HG02642 (cell line): ENCODE results near the gene KSR1.
"Not testable (repeated sequence)": the region's sequence is repeated elsewhere in the genome, so short reads cannot be mapped to it uniquely, and the experiment has no call there.

Experiments used
- ATAC-seq: cut with Tn5 transposase; IDR thresholded peaks from one replicate; pipeline ENCODE4 v1.9.1; 2021; ENCODE audit warnings: mild to moderate bottlenecking; ENCODE audit not compliant: unreplicated experiment, poor library complexity

Gene KSR1

DNA sequence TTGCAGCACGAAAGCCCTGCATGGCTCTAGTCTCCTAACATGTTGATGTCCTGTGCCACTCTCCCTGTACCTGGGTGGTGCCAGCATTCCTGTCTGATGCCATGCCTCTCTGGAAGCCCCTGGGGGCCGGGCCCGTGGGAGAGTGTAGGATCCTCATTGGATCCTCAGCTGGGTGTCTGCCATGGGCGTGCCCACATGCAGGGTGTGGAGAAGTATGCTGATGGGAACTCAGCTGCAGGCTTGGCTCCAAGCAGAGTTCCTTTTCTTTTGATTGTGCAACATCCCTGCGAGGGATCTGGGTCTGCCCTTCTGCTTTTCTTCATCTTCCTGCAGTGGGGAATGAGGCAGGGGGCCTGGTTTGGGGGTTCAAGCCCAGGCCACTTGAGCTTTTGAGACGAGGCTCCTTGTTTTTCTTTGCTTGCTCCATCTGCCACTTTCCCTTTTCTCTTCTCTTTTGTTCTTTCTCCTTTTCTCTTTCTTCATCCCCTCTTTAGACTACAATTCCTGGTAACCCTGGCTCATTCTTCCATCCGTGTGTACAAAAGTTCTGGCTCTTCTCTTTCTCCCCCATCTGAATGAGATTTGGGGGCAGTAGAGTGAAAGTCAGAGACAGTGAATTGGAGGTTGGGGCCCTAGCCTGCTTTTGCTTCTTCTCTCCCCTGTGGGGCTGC, 32.9 kb downstream of the KSR1 start:
- ATAC-seq = no peak

GRCh38 chr17:27490391-27490790, 34.1 kb downstream of the KSR1 start:
- no peak for ATAC-seq

GRCh38 chr17:27491713-27492190, 35.5 kb downstream of the KSR1 start:
- ATAC-seq = no peak

DNA sequence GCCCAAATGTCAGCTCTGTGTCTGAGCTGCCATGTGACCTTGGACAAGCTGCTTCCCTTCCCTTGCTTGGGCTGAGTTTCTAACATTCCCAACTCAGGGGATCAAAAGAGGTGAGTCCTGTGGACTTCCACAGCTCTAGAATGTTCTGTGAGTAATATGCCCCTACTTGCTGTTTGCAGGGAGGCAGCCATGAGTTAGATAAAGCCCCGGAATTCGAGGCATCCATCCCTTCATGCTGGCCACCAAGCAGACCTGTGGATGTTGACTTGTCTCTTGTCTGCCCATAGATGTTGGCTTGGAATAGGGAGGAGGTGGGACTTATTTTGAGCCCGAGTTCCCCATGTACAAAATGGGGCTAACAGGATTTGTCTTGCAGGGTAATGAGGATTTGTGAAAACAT, 36.2 kb downstream of the KSR1 start:
- no peak for ATAC-seq

DNA sequence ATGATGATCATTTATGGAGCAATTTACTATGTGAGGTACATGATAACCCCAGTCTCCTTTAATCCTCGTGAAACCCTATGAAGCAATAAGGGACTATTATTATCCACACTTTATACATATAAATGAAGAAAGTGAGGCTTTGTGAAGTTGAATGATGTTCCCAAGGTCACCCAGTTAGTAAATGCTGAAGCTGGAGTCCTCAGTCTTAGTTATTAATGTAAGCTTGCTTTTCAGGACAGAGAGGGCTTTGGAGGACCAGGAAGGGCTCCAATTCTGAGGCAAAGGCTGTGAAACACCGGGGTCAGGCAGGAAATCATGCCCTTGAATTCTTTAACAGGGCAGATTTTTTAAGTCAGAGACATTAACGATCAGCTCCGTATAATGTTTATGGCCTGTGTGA, 36.8 kb downstream of the KSR1 start:
- ATAC-seq = no peak

GRCh38 chr17:27494192-27495091, 38.2 kb downstream of the KSR1 start:
- no peak for ATAC-seq

DNA sequence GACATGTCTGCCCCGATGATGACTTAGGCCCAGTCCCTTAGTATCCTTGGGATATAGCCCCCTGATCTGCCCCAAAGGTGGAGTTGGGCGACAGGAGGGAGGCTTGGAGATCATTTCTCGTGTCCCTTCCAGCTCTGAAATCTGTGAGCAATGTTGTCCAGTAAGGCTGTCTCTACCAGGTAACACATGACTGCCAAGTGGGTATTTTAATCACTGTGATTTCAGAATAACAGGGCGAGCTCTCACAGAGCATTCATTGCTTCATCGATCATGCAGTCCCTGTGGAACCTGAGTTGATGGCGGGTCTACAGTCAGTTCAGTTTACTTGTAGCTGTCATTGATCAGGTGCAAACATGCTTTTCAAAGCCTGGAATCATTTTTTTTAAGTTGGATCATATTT, 39.2 kb downstream of the KSR1 start:
- no peak for ATAC-seq

- ATAC-seq = peak; percentile 40
Measured at GRCh38 chr17:27496005-27496404, 39.8 kb downstream of the KSR1 start.

GRCh38 chr17:27496437-27496943, 40.2 kb downstream of the KSR1 start:
- peak; percentile 54 for ATAC-seq

DNA sequence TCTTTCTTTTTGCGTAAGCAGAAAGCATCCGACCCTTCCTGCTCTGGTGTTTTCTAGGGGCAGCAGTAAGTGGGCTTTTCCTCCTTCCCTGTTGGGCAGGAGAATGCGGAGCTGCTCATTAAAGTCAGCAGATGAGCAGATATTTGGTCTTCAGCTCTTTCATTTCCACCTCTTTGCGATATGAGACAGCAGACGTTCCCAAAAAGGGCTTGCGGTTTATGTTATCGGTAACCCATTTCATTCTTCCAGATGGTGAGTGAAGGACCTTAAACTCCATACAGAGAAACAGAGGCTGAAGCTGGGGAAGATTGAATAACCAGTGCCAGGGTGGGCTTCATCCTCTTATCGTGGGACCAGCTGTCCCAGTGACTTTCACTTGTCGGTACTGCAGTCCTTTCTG, 40.7 kb downstream of the KSR1 start:
- ATAC-seq = no peak

DNA sequence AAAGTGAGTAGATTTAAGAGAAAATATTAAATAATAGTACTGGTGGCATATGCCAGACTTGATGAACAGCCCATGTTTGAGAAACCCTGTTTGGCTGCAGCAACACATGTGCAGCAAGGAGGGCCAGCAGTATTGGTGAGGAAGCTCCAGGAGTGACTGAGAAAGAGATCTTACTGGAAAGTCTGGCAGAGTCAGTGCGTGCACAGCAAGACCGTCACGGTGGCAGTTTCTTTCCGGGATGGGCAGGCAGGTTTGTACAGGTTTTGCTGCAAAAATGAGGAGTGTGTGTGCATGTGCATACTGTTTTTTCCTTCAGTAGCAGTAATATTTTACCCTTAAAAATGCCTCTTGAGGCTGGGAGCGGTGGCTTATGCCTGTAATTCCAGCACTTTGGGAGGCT, 41.4 kb downstream of the KSR1 start:
- no peak for ATAC-seq

DNA sequence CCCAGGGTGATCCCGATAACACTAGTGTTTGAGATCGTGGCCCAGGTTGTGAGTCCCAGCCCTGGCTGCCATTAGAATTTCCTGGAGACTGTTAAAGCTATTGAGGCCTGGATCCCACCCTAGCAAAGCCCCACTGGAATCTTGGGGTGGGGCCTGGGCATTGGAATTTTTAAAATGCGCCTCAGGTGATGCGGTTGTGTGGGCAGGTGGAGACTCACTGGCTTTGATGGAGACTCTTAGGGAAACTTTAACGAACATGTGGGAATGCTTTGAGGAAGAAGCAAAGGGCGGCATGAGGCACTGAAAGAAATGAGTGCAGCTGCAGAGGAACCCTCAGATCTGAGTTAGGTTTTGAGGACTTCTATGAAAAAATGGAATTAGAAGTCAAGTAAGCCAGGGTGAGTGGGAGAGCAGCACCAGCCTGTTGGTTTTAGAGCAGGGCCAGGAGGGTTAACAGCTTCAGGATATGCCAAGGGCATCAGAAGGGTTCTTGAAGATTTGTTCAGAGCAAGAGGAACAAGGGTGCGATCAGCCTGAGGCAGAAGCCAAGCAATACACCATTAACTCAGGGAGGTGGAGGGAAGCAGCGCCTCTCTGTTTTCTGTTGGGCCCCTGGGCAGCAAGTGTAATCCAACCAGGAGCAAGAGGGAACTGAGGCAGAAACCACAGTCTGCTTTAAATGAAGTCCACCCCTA, 42.5 kb downstream of the KSR1 start:
- ATAC-seq = no peak

- ATAC-seq = no peak
Measured at GRCh38 chr17:27499451-27500265, 43.4 kb downstream of the KSR1 start.

DNA sequence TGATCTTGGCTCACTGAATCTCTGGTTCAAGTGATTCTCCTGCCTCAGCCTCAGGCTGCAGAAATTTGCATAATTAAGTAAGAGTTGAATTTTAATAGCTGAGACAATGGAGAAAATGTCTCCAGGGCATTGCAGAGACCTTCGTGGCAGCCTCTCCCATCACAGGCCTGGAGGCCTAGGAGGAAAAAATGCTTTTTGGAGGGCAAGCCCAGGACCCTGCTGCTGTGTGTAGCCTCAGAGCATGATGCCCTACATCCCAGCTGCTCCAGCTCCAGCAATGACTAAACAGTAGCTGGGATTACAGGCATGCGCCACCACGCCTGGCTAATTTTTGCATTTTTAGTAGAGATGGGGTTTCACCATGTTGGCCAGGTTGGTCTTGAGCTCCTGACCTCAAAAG, 45.1 kb downstream of the KSR1 start:
- ATAC-seq = not testable (repeated sequence)

DNA sequence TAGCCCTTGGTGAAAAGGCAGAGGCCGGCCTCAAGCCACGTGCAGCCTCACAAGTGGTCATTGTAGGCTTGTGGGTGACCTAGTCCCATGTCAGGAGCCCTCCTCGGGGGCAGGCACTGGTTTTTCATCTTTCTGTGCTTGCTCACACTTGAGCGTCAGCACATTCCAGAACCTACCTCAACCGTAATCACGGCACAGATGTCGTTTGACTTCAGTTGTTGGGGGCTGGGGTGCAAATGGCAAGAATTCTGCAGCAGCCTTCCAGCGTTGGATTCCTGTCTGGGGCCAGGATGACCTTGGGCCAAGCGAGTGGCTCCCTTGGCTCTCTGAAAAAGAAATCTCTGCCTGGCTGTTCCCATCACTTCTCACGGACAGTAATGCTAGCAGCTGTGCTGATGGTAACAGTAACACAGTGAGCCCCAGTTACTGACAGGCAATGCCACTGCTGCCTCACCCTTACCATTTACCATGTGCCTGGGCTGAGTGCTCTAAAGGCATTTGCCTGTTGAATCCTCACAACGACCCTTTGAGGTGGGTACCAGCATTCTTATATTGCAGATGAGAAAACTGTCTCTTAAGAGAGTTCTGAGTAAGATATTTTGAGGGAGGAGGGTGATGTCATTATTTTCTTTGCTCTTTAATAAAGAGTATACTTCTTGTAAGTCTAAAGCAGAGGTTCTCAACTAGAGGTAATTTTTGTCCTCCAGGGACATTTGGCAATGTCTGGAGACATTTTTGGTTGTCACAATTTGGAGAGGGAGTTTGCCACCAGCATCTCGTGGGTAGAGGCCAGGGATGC, 46.5 kb downstream of the KSR1 start:
- ATAC-seq = no peak

- no peak for ATAC-seq
Measured at GRCh38 chr17:27503611-27504010, 47.4 kb downstream of the KSR1 start.

GRCh38 chr17:27504188-27504995, 48.1 kb downstream of the KSR1 start:
- no peak for ATAC-seq
